ENCODE measurements around the gene REXO1. TPM values are rescaled to one million over a fixed set of nuclear protein-coding genes. Genes with fewer than 3 reads are reported as not detected.

The REXO1 gene
- total and polyA plus RNA-seq, 5 donors, result 12.8 to 22.1 (median 15.5) TPM

DNA sequence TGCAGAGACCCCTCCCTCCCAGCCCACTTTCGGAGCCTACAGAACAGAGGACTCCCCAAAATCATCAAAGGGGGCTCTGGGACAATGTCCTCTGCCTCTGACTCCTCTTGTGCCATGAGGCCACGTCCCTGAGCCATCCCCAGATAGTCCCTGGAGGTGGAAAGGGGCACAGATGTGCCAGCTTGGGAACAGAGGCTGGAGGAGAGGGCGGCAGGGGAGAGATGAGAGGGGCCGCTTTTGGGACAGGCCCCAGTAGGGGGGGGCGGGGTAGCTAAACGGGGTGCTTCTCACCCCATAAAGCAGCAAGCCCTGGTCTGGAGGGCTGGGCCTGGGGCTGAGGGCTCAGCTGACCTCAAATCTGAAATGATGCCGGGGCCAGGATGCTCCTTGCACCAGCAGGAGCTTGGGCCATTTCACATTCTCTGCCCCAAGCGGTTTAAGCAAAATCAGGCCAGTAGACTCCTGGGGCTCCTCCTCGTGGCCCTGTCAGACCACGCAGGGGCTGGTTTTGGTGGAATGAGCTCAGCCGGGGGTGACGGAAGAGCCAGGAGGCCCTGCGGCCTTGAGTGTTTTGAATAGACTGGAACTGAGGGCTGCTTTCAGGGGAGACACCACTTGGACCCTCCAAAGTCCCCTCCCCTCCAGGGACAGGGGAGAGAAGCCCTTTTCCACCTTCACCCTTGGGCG, 67.9 kb downstream of the REXO1 start:
- DNase-seq (peak in 1 of 3 donors; percentile 27), ATAC-seq (no peak)
- H3K27ac ChIP-seq (ENCODE audit: low read length), result no peak overlapping the region
- peaks cover 2% of the 10 kb centered on the region for H3K9me3 ChIP-seq (ENCODE audit: control insufficient read depth, low read length)
- no peaks in the 10 kb centered on the region for H3K27me3 ChIP-seq (ENCODE audit: control insufficient read depth, insufficient read depth)
- WGBS, result 33% methylated on average over 14 of the region's 14 CpGs
- H3K4me1 ChIP-seq (ENCODE audit: control insufficient read depth, insufficient read depth, low read length), result no peaks in the 10 kb centered on the region
- H3K4me3 ChIP-seq (ENCODE audit: low read length), result no peak overlapping the region
- intact Hi-C loops (cut with DNase I), result no loop called here

DNA sequence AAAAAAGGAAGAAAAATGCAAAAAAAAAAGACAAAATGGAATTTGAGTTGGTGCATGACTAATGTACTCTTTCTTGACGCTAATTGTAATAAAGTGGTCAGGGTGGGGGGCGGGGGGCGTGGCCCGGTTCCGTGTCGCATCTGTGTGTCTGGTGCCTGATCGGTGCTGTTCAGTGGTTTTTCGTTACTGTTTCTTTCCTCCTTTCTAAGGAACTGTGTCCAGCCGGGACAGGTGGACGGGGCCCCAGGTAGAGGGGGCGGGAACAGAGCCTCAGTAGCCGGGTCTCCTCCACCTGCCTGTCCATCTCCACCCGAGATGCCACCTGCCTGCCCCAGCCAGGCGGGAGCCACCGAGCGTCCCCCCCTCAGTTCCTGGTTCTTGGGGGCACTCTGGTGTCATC, 68.7 kb downstream of the REXO1 start:
- intact Hi-C loops (cut with DNase I), result no loop called here
- H3K4me3 ChIP-seq (ENCODE audit: low read length), result no peak overlapping the region
- ATAC-seq, result no peak
- WGBS, result 29% methylated on average over 16 of the region's 16 CpGs
- H3K9me3 ChIP-seq (ENCODE audit: control insufficient read depth, low read length), result peaks cover 5% of the 10 kb centered on the region
- no peaks in the 10 kb centered on the region for H3K4me1 ChIP-seq (ENCODE audit: control insufficient read depth, insufficient read depth, low read length)
- peak in 1 of 3 donors; percentile 10 for DNase-seq
- no peaks in the 10 kb centered on the region for H3K27me3 ChIP-seq (ENCODE audit: control insufficient read depth, insufficient read depth)
- no peak overlapping the region for H3K27ac ChIP-seq (ENCODE audit: low read length)

DNA sequence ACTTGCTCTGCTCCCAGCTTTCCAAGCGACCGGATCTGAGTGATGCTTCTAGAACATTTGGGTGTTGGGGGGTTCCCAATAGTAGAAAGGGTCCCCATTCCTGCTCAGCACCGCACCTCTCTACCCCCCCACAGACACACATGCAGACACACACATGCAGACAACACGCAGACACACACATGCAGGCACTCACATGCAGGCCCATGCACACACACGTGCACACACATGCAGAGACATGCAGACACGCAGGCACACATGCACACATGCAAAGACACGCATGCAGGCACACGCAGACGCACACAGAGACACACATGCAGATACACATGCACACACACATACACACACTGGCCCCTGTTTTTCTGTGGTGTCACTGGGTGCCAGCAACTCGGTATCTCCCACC, 71.1 kb downstream of the REXO1 start:
- Histone ChIP-seq H3K9me3 (ENCODE audit: control insufficient read depth, low read length) (peaks cover 4% of the 10 kb centered on the region), H3K4me3 (ENCODE audit: low read length) (no peak overlapping the region), H3K27me3 (ENCODE audit: control insufficient read depth, insufficient read depth) (no peaks in the 10 kb centered on the region), H3K27ac (ENCODE audit: low read length) (no peak overlapping the region), H3K4me1 (ENCODE audit: control insufficient read depth, insufficient read depth, low read length) (no peaks in the 10 kb centered on the region)
- WGBS, result 58% methylated on average over 10 of the region's 10 CpGs
- ATAC-seq (no peak), DNase-seq (peak in 1 of 3 donors; percentile 11)
- intact Hi-C loops (cut with DNase I), result no loop called here

DNA sequence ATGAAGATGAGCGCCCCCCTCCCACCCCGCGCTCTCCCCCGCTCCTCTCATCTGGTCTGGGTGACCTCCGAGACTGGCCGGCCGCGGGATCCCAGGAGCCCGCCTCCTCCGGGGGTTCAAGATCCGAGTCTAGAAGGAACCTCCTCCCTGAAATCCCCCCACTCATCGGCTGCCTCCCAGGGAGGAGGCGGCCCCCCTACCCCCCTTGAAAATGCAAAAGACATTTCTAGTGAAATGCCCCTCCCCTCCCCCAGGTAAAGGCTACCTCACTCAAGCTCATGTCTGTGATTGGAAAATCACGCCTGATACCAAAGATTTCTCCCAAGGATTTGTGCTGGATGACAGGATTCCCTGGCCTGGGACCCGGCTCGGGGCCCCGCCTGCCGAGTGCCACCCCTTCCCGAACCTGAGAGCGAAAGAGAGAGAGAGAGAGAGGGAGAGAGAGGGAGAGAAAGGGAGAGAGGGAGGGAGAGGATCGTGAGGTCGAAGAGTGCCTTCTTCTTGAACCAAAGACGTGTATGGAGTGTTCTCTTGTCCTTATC, 71.6 kb downstream of the REXO1 start:
- 4% methylated on average over 23 of the region's 23 CpGs for WGBS
- Histone ChIP-seq H3K27ac (ENCODE audit: low read length) (no peak overlapping the region), H3K9me3 (ENCODE audit: control insufficient read depth, low read length) (peaks cover 3% of the 10 kb centered on the region), H3K4me1 (ENCODE audit: control insufficient read depth, insufficient read depth, low read length) (no peaks in the 10 kb centered on the region), H3K4me3 (ENCODE audit: low read length) (no peak overlapping the region), H3K27me3 (ENCODE audit: control insufficient read depth, insufficient read depth) (no peaks in the 10 kb centered on the region)
- DNase-seq (peak in 1 of 3 donors; percentile 30), ATAC-seq (no peak)
- intact Hi-C loops (cut with DNase I), result no loop called here

DNA sequence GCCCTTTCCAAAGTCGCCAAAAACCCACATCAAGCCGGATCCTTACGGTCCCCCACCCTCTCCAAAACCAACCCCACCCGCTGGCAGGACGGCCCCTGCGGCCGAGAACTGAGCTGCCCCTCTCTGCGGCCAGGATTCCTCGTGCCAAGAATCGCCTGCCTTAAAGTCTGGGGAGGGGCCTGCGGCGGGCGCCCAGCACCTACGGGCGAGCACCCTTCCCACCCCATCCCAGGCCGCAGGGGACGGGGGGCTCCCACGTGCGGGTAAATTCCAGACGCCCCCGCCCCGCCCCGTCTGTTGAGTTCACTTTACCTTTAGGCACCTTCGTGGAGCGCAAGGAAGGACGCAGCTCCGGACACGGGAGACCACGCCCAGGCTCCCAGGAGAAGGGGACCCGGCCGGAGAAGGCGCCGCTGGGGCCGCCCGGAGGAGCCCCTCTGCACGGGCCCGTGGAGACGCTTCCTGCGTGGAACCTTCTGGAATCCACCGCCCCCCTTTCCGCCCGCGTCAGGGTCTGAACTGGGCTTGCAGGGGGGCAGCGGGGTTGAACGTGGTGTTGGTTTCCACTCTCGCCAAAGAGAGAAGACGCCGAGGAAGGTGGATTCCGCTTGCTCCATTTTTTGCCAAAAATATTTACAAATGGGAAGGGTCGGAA, 72.2 kb downstream of the REXO1 start:
- Histone ChIP-seq H3K27me3 (ENCODE audit: control insufficient read depth, insufficient read depth) (no peaks in the 10 kb centered on the region), H3K27ac (ENCODE audit: low read length) (no peak overlapping the region), H3K4me3 (ENCODE audit: low read length) (no peak overlapping the region), H3K4me1 (ENCODE audit: control insufficient read depth, insufficient read depth, low read length) (no peaks in the 10 kb centered on the region), H3K9me3 (ENCODE audit: control insufficient read depth, low read length) (peaks cover 5% of the 10 kb centered on the region)
- WGBS, result 2% methylated on average over 50 of the region's 50 CpGs
- peak in 1 of 3 donors; percentile 44 for DNase-seq
- no peak for ATAC-seq
- intact Hi-C loops (cut with DNase I), result no loop called here

DNA sequence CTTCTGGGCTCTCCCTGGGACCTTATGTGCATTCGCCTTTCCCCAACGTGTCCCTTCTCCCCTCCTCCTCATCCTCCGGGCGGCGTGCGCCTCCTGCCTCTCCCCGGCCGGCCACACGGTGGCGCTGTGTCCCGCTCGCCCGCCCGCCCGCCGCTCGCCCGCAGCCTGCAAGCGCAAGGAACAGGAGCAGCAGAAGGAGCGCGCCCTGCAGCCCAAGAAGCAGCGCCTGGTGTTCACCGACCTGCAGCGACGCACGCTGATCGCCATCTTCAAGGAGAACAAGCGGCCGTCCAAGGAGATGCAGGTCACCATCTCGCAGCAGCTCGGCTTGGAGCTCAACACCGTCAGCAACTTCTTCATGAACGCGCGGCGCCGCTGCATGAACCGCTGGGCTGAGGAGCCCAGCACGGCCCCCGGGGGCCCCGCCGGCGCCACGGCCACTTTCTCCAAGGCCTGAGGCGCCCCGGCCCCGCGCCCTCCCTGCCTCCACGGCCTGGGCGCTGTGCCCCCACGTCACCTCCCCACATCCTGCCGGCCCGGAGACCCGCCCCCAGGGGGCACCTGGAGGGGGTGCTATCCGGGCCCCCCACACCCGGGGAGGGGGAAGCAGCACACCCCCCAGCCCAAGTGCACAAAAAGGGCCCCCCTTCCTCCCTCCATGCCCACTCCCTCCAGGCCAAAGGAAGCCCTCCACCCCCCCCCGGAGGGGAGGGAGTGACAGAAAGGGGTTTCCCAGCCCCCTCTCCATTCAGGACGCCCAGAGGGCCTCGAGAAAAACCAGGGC, 73.1 kb downstream of the REXO1 start:
- Histone ChIP-seq H3K4me1 (ENCODE audit: control insufficient read depth, insufficient read depth, low read length) (no peaks in the 10 kb centered on the region), H3K9me3 (ENCODE audit: control insufficient read depth, low read length) (peaks cover 7% of the 10 kb centered on the region), H3K27me3 (ENCODE audit: control insufficient read depth, insufficient read depth) (no peaks in the 10 kb centered on the region), H3K27ac (ENCODE audit: low read length) (no peak overlapping the region), H3K4me3 (ENCODE audit: low read length) (no peak overlapping the region)
- no peak for ATAC-seq
- intact Hi-C loops (cut with DNase I), result no loop called here
- DNase-seq, result peak in 1 of 3 donors; percentile 51
- WGBS, result 7% methylated on average over 59 of the region's 59 CpGs

DNA sequence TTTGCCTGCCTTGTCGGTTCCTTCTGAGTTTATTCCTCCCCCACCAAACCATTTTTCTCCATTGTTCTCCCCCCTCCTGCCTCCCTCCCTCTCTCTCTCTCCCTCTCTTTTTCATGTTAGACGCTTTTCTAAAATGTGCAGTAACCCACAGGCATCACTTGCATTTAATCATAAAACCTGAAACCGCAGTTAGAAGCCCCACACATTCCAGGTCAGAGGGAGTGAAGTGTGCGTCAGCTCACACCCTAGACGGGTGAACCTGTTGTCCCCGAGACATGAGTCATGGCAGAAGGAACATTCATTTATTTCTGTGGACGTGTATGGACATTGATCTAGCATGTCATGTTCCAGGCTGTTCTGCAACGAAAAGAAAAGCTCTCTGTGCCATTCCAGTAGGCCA, 75.1 kb downstream of the REXO1 start:
- Histone ChIP-seq H3K4me3 (ENCODE audit: low read length) (no peak overlapping the region), H3K27ac (ENCODE audit: low read length) (no peak overlapping the region), H3K27me3 (ENCODE audit: control insufficient read depth, insufficient read depth) (no peaks in the 10 kb centered on the region), H3K9me3 (ENCODE audit: control insufficient read depth, low read length) (peaks cover 7% of the 10 kb centered on the region), H3K4me1 (ENCODE audit: control insufficient read depth, insufficient read depth, low read length) (no peaks in the 10 kb centered on the region)
- intact Hi-C loops (cut with DNase I), result no loop called here
- DNase-seq (no peak), ATAC-seq (no peak)
- WGBS, result 53% methylated on average over 8 of the region's 8 CpGs

DNA sequence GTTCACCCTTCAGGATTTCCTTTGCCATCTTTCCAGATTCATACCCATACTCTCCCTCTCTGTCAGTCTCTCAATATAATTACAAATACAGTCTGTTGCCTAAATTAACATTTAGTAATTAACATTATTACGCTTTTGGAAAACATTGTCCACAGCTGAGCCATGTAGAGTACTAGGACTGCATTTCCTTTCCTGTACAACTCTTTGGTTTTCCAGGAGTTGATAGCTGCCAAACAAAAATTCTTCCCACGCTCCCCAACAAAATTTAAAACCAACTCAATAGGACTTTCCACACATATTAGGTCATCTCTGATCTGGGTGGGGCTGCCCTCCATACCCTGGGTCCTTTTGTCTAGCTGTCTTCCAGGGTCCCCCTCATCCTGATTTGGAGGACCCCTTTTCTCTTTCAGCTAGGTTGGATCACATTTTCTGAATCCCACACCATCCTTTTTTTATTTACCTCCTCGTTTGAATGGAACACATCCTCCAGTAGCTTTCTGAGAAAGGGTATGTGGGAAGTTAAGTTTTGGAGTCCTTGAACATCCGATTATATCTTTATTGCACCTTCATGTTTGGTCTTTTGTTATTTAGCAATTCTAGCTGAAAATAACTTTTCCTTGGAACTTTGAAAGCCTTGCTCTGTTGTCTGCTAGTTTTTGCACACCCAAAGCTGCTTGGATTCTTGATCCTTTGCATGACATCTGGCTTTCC, 77.3 kb downstream of the REXO1 start:
- no peaks in the 10 kb centered on the region for H3K27me3 ChIP-seq (ENCODE audit: control insufficient read depth, insufficient read depth)
- WGBS, result 85% methylated on average over 4 of the region's 4 CpGs
- ATAC-seq (no peak), DNase-seq (no peak)
- no peak overlapping the region for H3K4me3 ChIP-seq (ENCODE audit: low read length)
- no peaks in the 10 kb centered on the region for H3K4me1 ChIP-seq (ENCODE audit: control insufficient read depth, insufficient read depth, low read length)
- intact Hi-C loops (cut with DNase I), result no loop called here
- H3K27ac ChIP-seq (ENCODE audit: low read length), result no peak overlapping the region
- peaks cover 7% of the 10 kb centered on the region for H3K9me3 ChIP-seq (ENCODE audit: control insufficient read depth, low read length)

DNA sequence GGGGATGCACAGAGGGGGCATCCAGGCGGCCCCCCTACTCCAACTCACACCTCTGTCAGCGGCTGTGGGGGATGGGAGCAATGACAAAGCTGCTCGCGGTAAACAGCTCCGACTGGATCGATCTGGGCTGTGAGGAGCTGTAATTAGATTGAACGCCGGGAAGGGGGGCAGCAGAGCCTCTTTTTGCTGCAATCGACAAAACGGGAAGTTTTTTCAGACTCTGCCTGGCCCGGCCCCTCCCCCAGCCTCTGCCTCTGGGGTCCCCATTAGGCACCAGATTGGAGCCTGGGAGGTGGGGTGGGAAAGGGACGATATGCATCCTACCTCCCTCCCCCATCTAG, 78.7 kb downstream of the REXO1 start:
- DNase-seq (peak in 1 of 3 donors; percentile 30), ATAC-seq (no peak)
- H3K9me3 ChIP-seq (ENCODE audit: control insufficient read depth, low read length), result peaks cover 4% of the 10 kb centered on the region
- H3K4me1 ChIP-seq (ENCODE audit: control insufficient read depth, insufficient read depth, low read length), result no peaks in the 10 kb centered on the region
- intact Hi-C loops (cut with DNase I), result loop anchor here (5.0 to 10.0 kb wide), 3 partner anchors 97 to 225 kb away; no protein-coding TSS in a partner anchor
- WGBS, result 4% methylated on average over 12 of the region's 12 CpGs
- H3K27ac ChIP-seq (ENCODE audit: low read length), result no peak overlapping the region
- H3K27me3 ChIP-seq (ENCODE audit: control insufficient read depth, insufficient read depth), result no peaks in the 10 kb centered on the region
- no peak overlapping the region for H3K4me3 ChIP-seq (ENCODE audit: low read length)

DNA sequence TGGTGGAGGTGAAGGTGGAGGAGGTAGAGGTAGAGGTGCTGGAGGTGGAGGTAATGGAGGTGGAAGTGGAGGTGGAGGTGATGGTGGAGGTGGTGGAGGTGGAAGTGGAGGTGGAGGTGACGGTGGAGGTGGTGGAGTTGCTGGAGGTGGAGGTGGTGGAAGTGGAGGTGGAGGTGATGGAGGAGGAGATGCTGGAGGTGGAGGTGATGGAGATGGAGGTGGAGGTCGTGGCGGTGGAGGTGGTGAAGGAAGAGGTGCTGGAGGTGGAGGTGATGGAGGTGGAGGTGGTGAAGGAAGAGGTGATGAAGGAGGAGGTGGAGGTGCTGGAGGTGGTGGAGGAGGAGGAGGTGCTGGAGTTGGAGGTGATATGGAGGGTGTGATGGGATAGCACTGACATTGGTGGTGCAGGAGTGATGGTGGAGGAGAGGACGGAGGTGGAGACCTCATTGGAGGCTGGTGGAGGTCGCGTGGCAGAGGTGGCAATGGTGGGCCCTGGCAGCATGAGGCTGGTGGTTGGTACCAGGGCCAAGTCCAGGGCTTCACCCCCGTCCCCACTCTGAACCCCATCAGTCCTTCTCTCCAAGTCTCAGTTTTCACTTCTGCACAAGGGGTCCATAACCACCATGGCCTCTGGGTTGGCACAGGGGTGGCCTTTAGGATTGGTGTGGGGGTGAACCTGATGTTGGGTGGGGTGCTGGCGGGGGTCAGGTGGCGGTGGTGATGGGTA, 79.2 kb downstream of the REXO1 start:
- DNase-seq, result peak in 1 of 3 donors; percentile 31
- 68% methylated on average over 9 of the region's 9 CpGs for WGBS
- intact Hi-C loops (cut with DNase I), result loop anchor here (5.0 to 10.0 kb wide), 3 partner anchors 97 to 224 kb away; no protein-coding TSS in a partner anchor
- Histone ChIP-seq H3K27me3 (ENCODE audit: control insufficient read depth, insufficient read depth) (no peaks in the 10 kb centered on the region), H3K4me1 (ENCODE audit: control insufficient read depth, insufficient read depth, low read length) (no peaks in the 10 kb centered on the region), H3K9me3 (ENCODE audit: control insufficient read depth, low read length) (peaks cover 4% of the 10 kb centered on the region), H3K4me3 (ENCODE audit: low read length) (no peak overlapping the region), H3K27ac (ENCODE audit: low read length) (no peak overlapping the region)
- no peak for ATAC-seq
